GM23338 (cell line): ENCODE data around the gene EXOC3L4.

ENCODE experiments used
- CREB1 ChIP-seq: fragments of 250-450 bp; sonication (Bioruptor Pico); IDR thresholded peaks from 2 replicates; pipeline ENCODE4 v1.5.0; 2020; ENCODE audit warnings: low read depth, mild to moderate bottlenecking, moderate library complexity
- CTCF ChIP-seq, 2 experiments: fragments of 200-600 bp in 1 of 2; sonication (generic) in 1 of 2; conservative IDR thresholded peaks; 2 replicates each; pipeline versions ENCODE4 v1.5.1 to v1.6.1; 2016 to 2017; ENCODE audit warnings: antibody characterized with exemption in 2 of 2, low read depth in 2 of 2, mild to moderate bottlenecking in 2 of 2, moderate library complexity in 1 of 2
- ETS1 ChIP-seq: IDR thresholded peaks from 2 replicates; pipeline ENCODE4 v1.6.1; 2016; ENCODE audit warnings: antibody characterized with exemption
- EZH2 ChIP-seq: fragments of 200-600 bp; sonication (generic); IDR thresholded peaks from one replicate; pipeline ENCODE4 v1.8.0; 2017; ENCODE audit warnings: antibody characterized with exemption, mild to moderate bottlenecking, low read depth; ENCODE audit not compliant: unreplicated experiment
- EZH2phosphoT487 ChIP-seq: fragments of 200-600 bp; sonication (generic); IDR thresholded peaks from one replicate; pipeline ENCODE4 v1.8.1; 2018; ENCODE audit warnings: antibody characterized with exemption; ENCODE audit not compliant: unreplicated experiment
- POLR2AphosphoS5 ChIP-seq: IDR thresholded peaks from 2 replicates; pipeline ENCODE4 v1.6.1; 2016; ENCODE audit warnings: antibody characterized with exemption, low read depth

DNA sequence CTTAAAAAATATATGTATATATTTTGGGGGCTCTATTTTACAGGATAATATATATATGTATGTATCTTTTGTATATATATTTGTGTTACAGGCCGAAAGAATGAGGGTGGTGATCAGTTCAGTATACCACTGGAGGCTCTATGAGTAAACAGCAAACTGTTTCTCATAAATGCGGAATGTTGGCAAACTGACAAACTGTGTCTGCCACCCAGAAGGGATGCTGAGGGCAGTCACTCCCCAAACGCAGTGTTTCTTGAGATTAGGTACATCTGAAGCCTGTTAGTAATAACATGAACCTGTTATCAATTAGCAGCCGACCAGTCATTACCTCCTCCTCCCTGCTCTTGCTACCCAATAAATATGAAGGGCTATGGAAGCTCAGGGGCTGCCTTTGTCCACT, 49.6 kb downstream of the EXOC3L4 start:
- TF ChIP-seq CTCF (conservative IDR thresholded peaks at IDR 0.05; ENCODE audit: low read depth in 2 of 2) (no peak), EZH2phosphoT487 (no peak), EZH2 (no peak), POLR2AphosphoS5 (no peak), ETS1 (no peak), CREB1 (CRISPR knock-in tag) (no peak)
